Lung (tissue), 12 donors: Measurements from ENCODE around the gene HDAC4. TPM values are rescaled to one million over a fixed set of nuclear protein-coding genes. Genes with fewer than 3 reads are reported as not detected.

Source experiments
- ATAC-seq: fragments of 200-7000 bp; cut with Tn5 transposase; one replicate; pipeline ENCODE4 v1.9.1; 2020; ENCODE audit warnings: moderate number of reproducible peaks; ENCODE audit not compliant: insufficient read depth, low FRiP score
- DNase-seq, 3 donors: peaks; one replicate each; pipeline ENCODE4 v3.0.0-alpha.2; 2013 to 2017
- H3K27ac ChIP-seq, 2 donors: one replicate each; pipeline ENCODE4 v1.5.1; 2013; ENCODE audit warnings: mild to moderate bottlenecking in 2 of 2, moderate library complexity in 2 of 2, control low read depth in 1 of 2, inconsistent platforms in 1 of 2, low read depth in 1 of 2, low read length in 1 of 2
- H3K27me3 ChIP-seq, 3 donors: one replicate each; pipeline ENCODE4 v1.5.1; 2013; ENCODE audit warnings: low read length in 2 of 3; ENCODE audit not compliant: control insufficient read depth in 3 of 3, insufficient read depth in 3 of 3
- H3K36me3 ChIP-seq, 4 donors: one replicate each; pipeline ENCODE4 v1.5.1; 2013; ENCODE audit warnings: low read length in 4 of 4, mild to moderate bottlenecking in 1 of 4, moderate library complexity in 1 of 4; ENCODE audit not compliant: control insufficient read depth in 4 of 4, insufficient read depth in 4 of 4
- H3K4me1 ChIP-seq, 5 donors: one replicate each; pipeline ENCODE4 v1.5.1; 2013; ENCODE audit warnings: low read length in 5 of 5, mild to moderate bottlenecking in 2 of 5, moderate library complexity in 1 of 5; ENCODE audit not compliant: control insufficient read depth in 5 of 5, insufficient read depth in 5 of 5
- H3K4me3 ChIP-seq: one replicate; pipeline ENCODE4 v1.5.1; 2013; ENCODE audit warnings: mild to moderate bottlenecking, control low read depth, moderate library complexity
- H3K9ac ChIP-seq, 2 donors: one replicate each; pipeline ENCODE4 v1.5.1; 2013; ENCODE audit warnings: low read length in 2 of 2, control low read depth in 1 of 2; ENCODE audit not compliant: insufficient read depth in 1 of 2
- H3K9me3 ChIP-seq, 4 donors: one replicate each; pipeline ENCODE4 v1.5.1; 2013; ENCODE audit warnings: low read length in 3 of 4, mild to moderate bottlenecking in 1 of 4, moderate library complexity in 1 of 4; ENCODE audit not compliant: control insufficient read depth in 4 of 4, insufficient read depth in 3 of 4
- CTCF ChIP-seq: IDR thresholded peaks from 2 replicates; pipeline ENCODE4 v1.5.1; 2012; ENCODE audit warnings: mild to moderate bottlenecking; ENCODE audit errors: control extremely low read depth, extremely low read depth
- WGBS, 2 donors: extraction: QIAGEN DNeasy Blood & Tissue Kit; methylation state at CpG; one replicate each; pipeline ENCODE4 v1.1.7; 2013; 5-methylcytosine and 5-hydroxymethylcytosine counted together
- polyA plus RNA-seq, 2 donors: library from polyadenylated mRNA; stranded (reverse); fragments of 200-250 nt; gene quantifications; one replicate each; pipeline ENCODE4 v1.2.1, GENCODE V29; 2013
- total RNA-seq, 2 donors: library from RNA; depleted of rRNA in 1 of 2; stranded (reverse); fragments of >200 nt in 1 of 2; gene quantifications; one replicate each; pipeline ENCODE4 v1.2.1, GENCODE V29; 2014 to 2021
- donor health status: control.
- donor health status: control.
- donor health status: Bipolar disorder and iron deficiency.
- donor health status: healthy.
- donor health status: DM: yes; HTN: yes; CAD: no.

HDAC4 gene
- total and polyA plus RNA-seq, 4 donors, result 6.9 to 47.7 (median 20.7) TPM

- no peak for DNase-seq
Observed at GRCh38 chr2:239027391-239028252, 373.2 kb downstream of the HDAC4 start.

GRCh38 chr2:239026711-239027361 lies 374.0 kb downstream of the HDAC4 start:
- ATAC-seq (no peak), DNase-seq (peak in 1 of 3 donors; percentile 34)
- WGBS, 2 donors, result 73 to 76% methylated on average over 25 of the region's 25 CpGs
- Histone ChIP-seq H3K4me3 (no peak overlapping the region), H3K27me3 (peaks cover 0 to 9% (median 2%) of the 10 kb centered on the region in 3 donors), H3K4me1 (peaks cover 0 to 3% (median 0%) of the 10 kb centered on the region in 5 donors), H3K9me3 (no peaks in the 10 kb centered on the region), H3K9ac (no peak overlapping the region), H3K27ac (no peak overlapping the region), H3K36me3 (no peaks in the 10 kb centered on the region)
- no peak for TF ChIP-seq CTCF

More at GRCh38 chr2:239027391-239028252, 373.2 kb downstream of the HDAC4 start:
- H3K27ac ChIP-seq, result no peak overlapping the region
- no peak overlapping the region for H3K4me3 ChIP-seq
- peaks cover 0 to 3% (median 0%) of the 10 kb centered on the region in 5 donors for H3K4me1 ChIP-seq
- no peaks in the 10 kb centered on the region for H3K9me3 ChIP-seq
- 92 to 93% methylated on average over 38 of the region's 38 CpGs for WGBS, 2 donors
- H3K27me3 ChIP-seq, result peaks cover 0 to 11% (median 2%) of the 10 kb centered on the region in 3 donors
- no peaks in the 10 kb centered on the region for H3K36me3 ChIP-seq
- TF ChIP-seq CTCF, result no peak
- no peak for ATAC-seq
- no peak overlapping the region for H3K9ac ChIP-seq

- Histone ChIP-seq H3K9me3 (peaks cover 0 to 3% (median 0%) of the 10 kb centered on the region in 4 donors), H3K27ac (no peak overlapping the region), H3K36me3 (no peaks in the 10 kb centered on the region), H3K27me3 (peaks cover 0 to 5% (median 0%) of the 10 kb centered on the region in 3 donors), H3K9ac (no peak overlapping the region), H3K4me1 (peaks cover 0 to 3% (median 0%) of the 10 kb centered on the region in 5 donors), H3K4me3 (no peak overlapping the region)
- WGBS, 2 donors, result 76 to 77% methylated on average over 14 of the region's 14 CpGs
- no peak for TF ChIP-seq CTCF
- ATAC-seq (no peak), DNase-seq (no peak)
Observed at GRCh38 chr2:239025951-239026461, 374.8 kb downstream of the HDAC4 start.
